Neural cell (in vitro differentiated cells): ENCODE measurements around the gene GALNT13. TPM values are rescaled to one million over a fixed set of nuclear protein-coding genes. Genes with fewer than 3 reads are reported as not detected.

Experiments used
- H2AFZ ChIP-seq: fragments of 200-600, 300-800 bp; sonication (generic), shearing (Covaris generic); 2 replicates; pipeline ENCODE4 v1.6.0; 2014; ENCODE audit warnings: low read depth, mild to moderate bottlenecking, antibody characterized with exemption, low read length, moderate library complexity
- H3F3A ChIP-seq: fragments of 200-600 bp; shearing (Covaris generic); 2 replicates; pipeline ENCODE4 v1.6.1; 2016; ENCODE audit warnings: mild to moderate bottlenecking, moderate library complexity, mixed read lengths, antibody characterized with exemption, low read length; ENCODE audit not compliant: insufficient read depth, poor library complexity, severe bottlenecking
- H3K27ac ChIP-seq: fragments of 200-600, 300-800 bp; sonication (generic), shearing (Covaris generic); 2 replicates; pipeline ENCODE4 v1.5.1; 2014; ENCODE audit warnings: mild to moderate bottlenecking, low read length, moderate library complexity
- H3K27me3 ChIP-seq: fragments of 300-800, 200-600 bp; sonication (generic), shearing (Covaris generic); 2 replicates; pipeline ENCODE4 v1.6.0; 2014; ENCODE audit warnings: mild to moderate bottlenecking, low read depth, low read length, moderate library complexity; ENCODE audit not compliant: insufficient read depth
- H3K36me3 ChIP-seq: fragments of 300-800, 200-600 bp; sonication (generic), shearing (Covaris generic); 2 replicates; pipeline ENCODE4 v1.5.1; 2014; ENCODE audit warnings: mild to moderate bottlenecking, antibody characterized with exemption, low read length, moderate library complexity; ENCODE audit not compliant: insufficient read depth
- H3K4me2 ChIP-seq: fragments of 300-800, 200-600 bp; sonication (generic), shearing (Covaris generic); 2 replicates; pipeline ENCODE4 v1.6.0; 2014; ENCODE audit warnings: mild to moderate bottlenecking, low read length
- H3K4me3 ChIP-seq: fragments of 300-800, 200-600 bp; sonication (generic), shearing (Covaris generic); 2 replicates; pipeline ENCODE4 v1.5.1; 2014; ENCODE audit warnings: mild to moderate bottlenecking, low read length, moderate library complexity
- H3K79me2 ChIP-seq: fragments of 200-600 bp; shearing (Covaris generic); replicated peaks from 2 replicates; pipeline ENCODE4 v1.6.0; 2014; ENCODE audit warnings: mild to moderate bottlenecking, low read length, moderate library complexity; ENCODE audit not compliant: insufficient read depth
- H3K9ac ChIP-seq: fragments of 300-800, 200-600 bp; sonication (generic), shearing (Covaris generic); 2 replicates; pipeline ENCODE4 v1.6.1; 2016; ENCODE audit warnings: mild to moderate bottlenecking, low read length, mixed read lengths
- H3K9me2 ChIP-seq: fragments of 200-600 bp; shearing (Covaris generic); 2 replicates; pipeline ENCODE4 v1.6.1; 2016; ENCODE audit warnings: mild to moderate bottlenecking, low read length, mixed read lengths; ENCODE audit not compliant: insufficient read depth
- H3K9me3 ChIP-seq: fragments of 200-600, 300-800 bp; sonication (generic), shearing (Covaris generic); 2 replicates; pipeline ENCODE4 v1.6.1; 2016; ENCODE audit warnings: mild to moderate bottlenecking, mixed run types, low read length, moderate library complexity, mixed read lengths
- H4K20me1 ChIP-seq: fragments of 200-600 bp; shearing (Covaris generic); 2 replicates; pipeline ENCODE4 v1.6.1; 2016; ENCODE audit warnings: mild to moderate bottlenecking, mixed run types; ENCODE audit not compliant: insufficient read depth
- CTCF ChIP-seq: fragments of 450-650 bp; IDR thresholded peaks from 2 replicates; pipeline ENCODE4 v1.5.1; 2014; ENCODE audit warnings: antibody characterized with exemption, mild to moderate bottlenecking, moderate library complexity; ENCODE audit not compliant: poor library complexity, severe bottlenecking
- EP300 ChIP-seq: fragments of 450-650 bp; conservative IDR thresholded peaks from 2 replicates; pipeline ENCODE4 v1.6.1; 2014; ENCODE audit warnings: antibody characterized with exemption, mild to moderate bottlenecking, moderate library complexity; ENCODE audit not compliant: poor library complexity, severe bottlenecking
- EZH2 ChIP-seq: fragments of 200-600, 300-800 bp; shearing (Covaris generic), sonication (generic); IDR thresholded peaks from 2 replicates; pipeline ENCODE4 v1.6.1; 2014; ENCODE audit warnings: antibody characterized with exemption, low read length, borderline replicate concordance, mild to moderate bottlenecking; ENCODE audit not compliant: insufficient read depth, poor library complexity, severe bottlenecking
- MXI1 ChIP-seq: fragments of 450-650 bp; conservative IDR thresholded peaks from 2 replicates; pipeline ENCODE4 v1.6.1; 2014; ENCODE audit warnings: antibody characterized with exemption, mild to moderate bottlenecking; ENCODE audit not compliant: poor library complexity, severe bottlenecking
- POLR2AphosphoS5 ChIP-seq: IDR thresholded peaks from 2 replicates; pipeline ENCODE4 v1.6.1; 2012
- RAD21 ChIP-seq: fragments of 450-650 bp; conservative IDR thresholded peaks from 2 replicates; pipeline ENCODE4 v1.6.1; 2014; ENCODE audit warnings: antibody characterized with exemption, mild to moderate bottlenecking, moderate library complexity
- REST ChIP-seq: IDR thresholded peaks from 2 replicates; pipeline ENCODE4 v1.6.1; 2012; ENCODE audit warnings: borderline replicate concordance
- SMC3 ChIP-seq: fragments of 450-650 bp; conservative IDR thresholded peaks from 2 replicates; pipeline ENCODE4 v1.6.1; 2014; ENCODE audit warnings: antibody characterized with exemption, mild to moderate bottlenecking, moderate library complexity; ENCODE audit not compliant: poor library complexity
- TAF1 ChIP-seq: IDR thresholded peaks from 2 replicates; pipeline ENCODE4 v1.6.1; 2012; ENCODE audit warnings: low read depth
- polyA plus RNA-seq: library from polyadenylated mRNA; depleted of rRNA; stranded (reverse); fragments of >200 nt; gene quantifications from 2 replicates; pipeline ENCODE4 v1.2.3, GENCODE V29; 2014

The GALNT13 gene
- polyA plus RNA-seq, 1 donor from 2014 or later: 12.4 TPM

- no peaks in the 10 kb centered on the region for H3K9me2 ChIP-seq
- no peak for TF ChIP-seq CTCF
- TF ChIP-seq POLR2AphosphoS5: no peak
- no peak for TF ChIP-seq SMC3
- TF ChIP-seq REST: no peak
- no peak for TF ChIP-seq RAD21
- no peak for TF ChIP-seq EZH2
- no peak for TF ChIP-seq TAF1
- no peak for TF ChIP-seq MXI1
- TF ChIP-seq EP300: no peak
- H3K27me3 ChIP-seq: no peaks in the 10 kb centered on the region
- H3F3A ChIP-seq: no peaks in the 10 kb centered on the region
- H4K20me1 ChIP-seq: no peaks in the 10 kb centered on the region
- no peak overlapping the region for H3K4me3 ChIP-seq
- H3K9me3 ChIP-seq: no peaks in the 10 kb centered on the region
- no peaks in the 10 kb centered on the region for H3K79me2 ChIP-seq
- no peak overlapping the region for H3K27ac ChIP-seq
- no peak overlapping the region for H2AFZ ChIP-seq
- no peaks in the 10 kb centered on the region for H3K36me3 ChIP-seq
- no peak overlapping the region for H3K4me2 ChIP-seq
- H3K9ac ChIP-seq: no peak overlapping the region
Observed at GRCh38 chr2:154291927-154292326, 420.2 kb downstream of the GALNT13 start.

- H3K9me2 ChIP-seq: no peaks in the 10 kb centered on the region
- H2AFZ ChIP-seq: no peak overlapping the region
- H3K9ac ChIP-seq: no peak overlapping the region
- no peaks in the 10 kb centered on the region for H3K79me2 ChIP-seq
- no peak overlapping the region for H3K4me2 ChIP-seq
- H3K9me3 ChIP-seq: no peaks in the 10 kb centered on the region
- H3K4me3 ChIP-seq: no peak overlapping the region
- H3F3A ChIP-seq: no peaks in the 10 kb centered on the region
- no peak for TF ChIP-seq EZH2
- TF ChIP-seq EP300: no peak
- no peak for TF ChIP-seq SMC3
- no peak for TF ChIP-seq REST
- no peak for TF ChIP-seq CTCF
- no peak for TF ChIP-seq TAF1
- TF ChIP-seq MXI1: no peak
- no peak for TF ChIP-seq RAD21
- TF ChIP-seq POLR2AphosphoS5: no peak
- H3K36me3 ChIP-seq: no peaks in the 10 kb centered on the region
- no peaks in the 10 kb centered on the region for H3K27me3 ChIP-seq
- no peak overlapping the region for H3K27ac ChIP-seq
- no peaks in the 10 kb centered on the region for H4K20me1 ChIP-seq
Observed at GRCh38 chr2:154293864-154294263, 422.1 kb downstream of the GALNT13 start.
